Measurements from ENCODE around the gene CRIP3. TPM values are rescaled to one million over a fixed set of nuclear protein-coding genes. Genes with fewer than 3 reads are reported as not detected.
A peak's percentile ranks its signal among the peaks of the same experiment; 100 is the strongest.

Gene CRIP3
- total and polyA plus RNA-seq, 2 of the 8 experiments (the other 6 are each of a cell fraction or from before 2014, with no cell fraction given): 34.0 to 46.3 TPM

DNA sequence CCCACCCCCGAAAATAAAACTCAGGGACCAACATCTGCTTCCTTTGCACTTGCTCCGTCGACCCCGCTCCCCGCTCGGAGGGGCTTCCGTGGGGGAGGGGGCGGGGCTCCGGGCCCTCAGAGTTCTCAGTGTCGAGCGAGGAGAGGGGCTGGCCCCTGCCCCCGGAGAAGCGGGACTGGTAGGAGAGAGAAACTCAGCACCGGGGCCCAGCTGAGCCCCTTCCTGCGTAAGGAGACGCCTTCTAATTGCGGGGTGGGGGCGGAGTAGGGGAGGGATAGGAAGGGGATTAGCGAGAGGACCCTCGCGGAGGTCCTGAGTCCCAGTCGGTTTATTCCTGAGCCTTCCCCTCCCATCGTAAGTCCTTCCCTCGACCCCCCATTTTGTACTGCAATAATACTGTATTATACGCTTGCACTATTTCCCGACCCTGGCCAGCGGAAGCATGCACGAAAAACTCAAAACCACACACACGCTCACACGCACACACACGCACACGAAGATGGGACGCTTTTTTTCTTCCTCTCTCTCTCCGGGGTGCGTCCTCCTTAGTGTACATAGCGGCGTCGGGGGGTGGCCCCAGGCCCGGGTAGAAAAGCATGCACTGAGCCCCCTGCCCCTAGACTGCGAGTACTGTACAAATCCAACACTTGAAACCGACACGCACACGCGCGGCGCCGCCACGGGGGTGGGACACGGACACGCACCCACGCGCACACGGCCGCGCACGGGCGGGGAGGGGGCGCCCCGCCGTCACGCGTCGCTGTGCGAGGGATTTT lies 32.6 kb downstream of the CRIP3 start:
- Histone ChIP-seq H3K79me2 (ENCODE audit: control insufficient read depth in 1 of 2, insufficient read depth in 2 of 2, low read length in 2 of 2) (no peaks in the 10 kb centered on the region), H2BK120ac (replicated peaks; ENCODE audit: low read depth, low read length) (no peak overlapping the region), H4K8ac (ENCODE audit: extremely low read depth, insufficient read depth, low read length) (peak overlapping the region; percentile 45; the same call in 1 of the 2 replicates), H3K14ac (ENCODE audit: insufficient read length) (no peak overlapping the region), H2AK5ac (ENCODE audit: low read depth, low read length) (no peak overlapping the region), H4K5ac (ENCODE audit: insufficient read length, low read depth, low read length) (no peak overlapping the region), H3K9me3 (ENCODE audit: insufficient read depth in 2 of 2, low read depth in 1 of 2, low read length in 1 of 2) (no peaks in the 10 kb centered on the region), H3K4ac (replicated peaks; ENCODE audit: insufficient read length, low read depth, low read length) (no peak overlapping the region), H3K23ac (ENCODE audit: insufficient read length) (no peak overlapping the region), H3K4me3 (ENCODE audit: extremely low read depth in 1 of 4, insufficient read depth in 2 of 4, low read depth in 3 of 4, low read length in 4 of 4) (peak overlapping the region; percentile 28 to 66 (median 46)), H2AFZ (ENCODE audit: low read length) (0 out of 2 replicates have a peak overlapping the region, but pooled peaks have one; percentile 49), H3K56ac (replicated peaks; ENCODE audit: insufficient read length, low read depth, low read length) (no peak overlapping the region), H3K4me2 (ENCODE audit: insufficient read depth in 1 of 2, low read depth in 2 of 2, low read length in 2 of 2) (peak overlapping the region; percentile 71 to 88), H2BK15ac (ENCODE audit: low read length) (no peak overlapping the region), H3K36me3 (ENCODE audit: control insufficient read depth in 2 of 4, insufficient read depth in 4 of 4, low read length in 3 of 4) (no peaks in the 10 kb centered on the region), H3K18ac (ENCODE audit: extremely low read depth, low read length) (no peak overlapping the region; the same call in 1 of the 2 replicates), H4K20me1 (replicated peaks in 1 of 2; ENCODE audit: control insufficient read depth in 1 of 2, insufficient read depth in 2 of 2, low read length in 2 of 2) (no peaks in the 10 kb centered on the region), H3K79me1 (ENCODE audit: low read depth, low read length) (no peaks in the 10 kb centered on the region), H3K9ac (replicated peaks in 1 of 4; ENCODE audit: extremely low read depth in 1 of 4, low read depth in 3 of 4, low read length in 3 of 4) (no peak overlapping the region; a peak in 2 of 7 replicates), H2BK5ac (ENCODE audit: low read depth, low read length) (no peak overlapping the region), H2BK20ac (ENCODE audit: low read length) (0 out of 2 replicates have a peak overlapping the region, but pooled peaks have one; percentile 80), H3K27me3 (replicated peaks in 1 of 4; ENCODE audit: control insufficient read depth in 3 of 4, extremely low read depth in 1 of 4, insufficient read depth in 3 of 4, low read length in 3 of 4) (peaks cover 12 to 39% (median 29%) of the 10 kb centered on the region in 4 experiments), H2BK12ac (ENCODE audit: low read depth, low read length) (no peak overlapping the region; the same call in 1 of the 2 replicates), H3K4me1 (replicated peaks in 1 of 4; ENCODE audit: control insufficient read depth in 3 of 4, insufficient read depth in 4 of 4, low read length in 3 of 4) (peaks cover 4 to 29% (median 21%) of the 10 kb centered on the region in 4 experiments), H3K23me2 (ENCODE audit: low read depth, low read length) (peaks cover 11% of the 10 kb centered on the region), H4K91ac (replicated peaks; ENCODE audit: insufficient read length, low read length) (peak overlapping the region; percentile 29), H3K27ac (ENCODE audit: low read depth, low read length) (no peak overlapping the region)
- DNase-seq (ENCODE audit: low read depth in 1 of 2, low spot score in 2 of 2) (no peak), FAIRE-seq (no peak)
- POLR2A ChIA-PET (ENCODE audit: partially characterized antibody): interaction anchor here (0.7 to 2.1 kb wide), 9 partner anchors 11 to 101 kb away, joined by 3 to 7 read pairs (median 3); partner anchors contain the start of gene DNPH1
- TF ChIP-seq CBX8 (IDR thresholded peaks at IDR 0.05; ENCODE audit: borderline replicate concordance, low read depth, low read length) (no peak), TBP (IDR thresholded peaks at IDR 0.05; ENCODE audit: low read depth, low read length) (no peak), BACH1 (IDR thresholded peaks at IDR 0.05; ENCODE audit: low read length) (peak; percentile 81; the same call in 1 of the 2 replicates), ASH2L (IDR thresholded peaks at IDR 0.05; ENCODE audit: low read length) (peak; percentile 49), HDAC2 (IDR thresholded peaks at IDR 0.05; ENCODE audit: borderline replicate concordance in 1 of 2, low read depth in 2 of 2, low read length in 2 of 2) (peak; percentile 75 to 85; a peak in 2 of 4 replicates), EZH2 (IDR thresholded peaks at IDR 0.05; ENCODE audit: low read depth, low read length, severe bottlenecking) (peak; percentile 59)
- CTCF ChIA-PET (ENCODE audit: partially characterized antibody): interaction anchor here (0.8 to 3.2 kb wide), 8 partner anchors 11 to 59 kb away, joined by 3 to 16 read pairs (median 3); partner anchors contain the start of gene DNPH1
- 12% methylated on average over 48 of the region's 64 CpGs; no CpG with 5 or more reads in 1 of the 2 experiments for WGBS, 2 experiments (ENCODE audit: extremely low coverage in 1 of 2, insufficient coverage in 1 of 2, insufficient read length in 1 of 2, insufficient replicate concordance in 2 of 2, low coverage in 1 of 2, low lambda C conversion rate in 2 of 2, missing lambda C conversion rate in 1 of 2)
